Measurements from ENCODE around the gene UNC13B.

DNA sequence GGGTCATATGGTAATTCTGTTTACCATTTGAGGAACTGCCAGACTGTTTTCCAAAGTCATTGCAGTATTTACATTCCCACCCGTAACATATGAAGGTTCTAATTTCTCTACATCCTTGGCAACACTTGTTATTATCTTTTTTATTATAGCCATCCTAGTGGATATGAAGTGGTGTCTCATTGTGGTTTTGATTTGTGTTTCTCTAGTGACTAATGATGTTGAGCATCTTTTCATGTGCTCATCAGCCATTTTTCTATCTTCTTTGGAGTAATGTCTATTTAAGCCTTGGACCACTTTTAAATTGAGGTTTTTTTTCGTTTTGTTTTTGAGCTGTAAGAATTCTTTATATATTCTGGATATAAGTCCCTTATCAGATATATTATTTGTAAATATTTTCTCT lies 195.3 kb downstream of the UNC13B start:
- TF ChIP-seq, protein P1, sequence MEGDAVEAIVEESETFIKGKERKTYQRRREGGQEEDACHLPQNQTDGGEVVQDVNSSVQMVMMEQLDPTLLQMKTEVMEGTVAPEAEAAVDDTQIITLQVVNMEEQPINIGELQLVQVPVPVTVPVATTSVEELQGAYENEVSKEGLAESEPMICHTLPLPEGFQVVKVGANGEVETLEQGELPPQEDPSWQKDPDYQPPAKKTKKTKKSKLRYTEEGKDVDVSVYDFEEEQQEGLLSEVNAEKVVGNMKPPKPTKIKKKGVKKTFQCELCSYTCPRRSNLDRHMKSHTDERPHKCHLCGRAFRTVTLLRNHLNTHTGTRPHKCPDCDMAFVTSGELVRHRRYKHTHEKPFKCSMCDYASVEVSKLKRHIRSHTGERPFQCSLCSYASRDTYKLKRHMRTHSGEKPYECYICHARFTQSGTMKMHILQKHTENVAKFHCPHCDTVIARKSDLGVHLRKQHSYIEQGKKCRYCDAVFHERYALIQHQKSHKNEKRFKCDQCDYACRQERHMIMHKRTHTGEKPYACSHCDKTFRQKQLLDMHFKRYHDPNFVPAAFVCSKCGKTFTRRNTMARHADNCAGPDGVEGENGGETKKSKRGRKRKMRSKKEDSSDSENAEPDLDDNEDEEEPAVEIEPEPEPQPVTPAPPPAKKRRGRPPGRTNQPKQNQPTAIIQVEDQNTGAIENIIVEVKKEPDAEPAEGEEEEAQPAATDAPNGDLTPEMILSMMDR (IDR thresholded peaks at IDR 0.05; ENCODE audit: insufficient read depth, low read depth, low read length): no peak
- TF ChIP-seq EZH2 (IDR thresholded peaks at IDR 0.05; ENCODE audit: insufficient read depth, low read length): no peak

Data from astrocyte (in vitro differentiated cells and primary cell).